ENCODE measurements around the gene TPCN1.

DNA sequence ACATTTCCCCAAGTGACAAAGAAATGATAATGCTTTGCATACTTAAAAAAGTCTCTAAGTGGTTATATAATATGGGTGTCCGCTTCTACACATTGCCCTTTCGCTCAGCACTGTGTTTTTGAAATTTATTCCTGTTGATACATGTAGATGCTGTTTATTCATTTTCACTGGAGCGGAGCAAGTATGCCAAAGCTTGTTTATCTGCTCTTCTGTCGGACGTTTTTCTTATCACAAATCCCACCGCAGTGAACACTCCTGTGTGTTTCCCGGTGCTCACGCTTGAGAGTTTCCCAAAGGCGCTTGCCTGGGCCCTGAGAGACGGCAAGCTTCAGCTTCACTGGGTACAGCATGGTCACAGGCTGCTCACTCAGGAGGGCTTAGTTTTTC, 50.2 kb downstream of the TPCN1 start:
- no peak for TF ChIP-seq EZH2 (IDR thresholded peaks at IDR 0.05)
- no peak for TF ChIP-seq POLR2AphosphoS5 (IDR thresholded peaks at IDR 0.05; ENCODE audit: borderline replicate concordance, low read depth, low read length)
- no peak for TF ChIP-seq FOXP2 (optimal IDR thresholded peaks at IDR 0.05; ENCODE audit: control extremely low read depth, extremely low read length, insufficient read depth)
